H1 (cell line): ENCODE results near the gene CIPC. TPM values are rescaled to one million over a fixed set of nuclear protein-coding genes. Genes with fewer than 3 reads are reported as not detected.

Experiments used
- CTCF ChIA-PET: fragments of 300-600 bp; sonication (Branson Sonifier 250); formaldehyde crosslinking; loops from one replicate; lab custom pipeline; 2021; ENCODE audit not compliant: partially characterized antibody; lab: Charles Lee
- POLR2A ChIA-PET: fragments of 300-600 bp; sonication (Branson Sonifier 250); formaldehyde crosslinking; loops from one replicate; lab custom pipeline; 2021; ENCODE audit warnings: inconsistent platforms; ENCODE audit not compliant: partially characterized antibody; lab: Charles Lee
- DNase-seq, 2 experiments: peaks; one replicate each; pipeline versions ENCODE4 v3.0.0 to v3.0.0-alpha.2; 2010 to 2022; ENCODE audit warnings: low spot score in 2 of 2, low read depth in 1 of 2, mixed read lengths in 1 of 2
- FAIRE-seq: peaks from 2 replicates; lab custom pipeline; 2011; peaks lifted over from hg19 to GRCh38; lab: Jason Lieb, UNC
- H2AFZ ChIP-seq: 2 replicates; pipeline ENCODE4 v1.8.1; 2012; ENCODE audit warnings: low read length, inconsistent platforms
- H2AK5ac ChIP-seq: 2 replicates; pipeline ENCODE4 v1.6.1; 2013; ENCODE audit warnings: low read depth, low read length
- H2BK120ac ChIP-seq: replicated peaks from 2 replicates; pipeline ENCODE3; 2013; ENCODE audit warnings: low read depth, low read length, inconsistent platforms
- H2BK12ac ChIP-seq: 2 replicates; pipeline ENCODE4 v1.6.1; 2013; ENCODE audit warnings: low read depth, low read length
- H2BK15ac ChIP-seq: 2 replicates; pipeline ENCODE4 v1.6.1; 2013; ENCODE audit warnings: low read length
- H2BK20ac ChIP-seq: 2 replicates; pipeline ENCODE4 v1.6.1; 2013; ENCODE audit warnings: low read length
- H2BK5ac ChIP-seq: 2 replicates; pipeline ENCODE4 v1.6.1; 2013; ENCODE audit warnings: low read depth, low read length
- H3K14ac ChIP-seq: 2 replicates; pipeline ENCODE4 v1.6.1; 2013; ENCODE audit warnings: inconsistent platforms; ENCODE audit not compliant: insufficient read length
- H3K18ac ChIP-seq: 2 replicates; pipeline ENCODE4 v1.6.1; 2013; ENCODE audit warnings: low read length; ENCODE audit errors: extremely low read depth
- H3K23ac ChIP-seq: 2 replicates; pipeline ENCODE4 v1.6.1; 2013; ENCODE audit warnings: inconsistent platforms; ENCODE audit not compliant: insufficient read length
- H3K23me2 ChIP-seq: 2 replicates; pipeline ENCODE4 v1.6.1; 2013; ENCODE audit warnings: low read depth, low read length
- H3K27ac ChIP-seq: 2 replicates; pipeline ENCODE4 v1.6.1; 2011; ENCODE audit warnings: low read depth, low read length, inconsistent platforms
- H3K27me3 ChIP-seq, 4 experiments: replicated peaks in 1 of 4; 1 replicate in 1 of 4; 2 replicates in 3 of 4; pipeline versions ENCODE4 v1.6.1 to v1.8.1; 2011 to 2013; ENCODE audit warnings: low read length in 3 of 4, mild to moderate bottlenecking in 3 of 4, inconsistent platforms in 2 of 4, mixed read lengths in 2 of 4, moderate library complexity in 1 of 4; ENCODE audit not compliant: control insufficient read depth in 3 of 4, insufficient read depth in 3 of 4; ENCODE audit errors: extremely low read depth in 1 of 4
- H3K36me3 ChIP-seq, 4 experiments: 2 replicates each; pipeline versions ENCODE4 v1.6.1 to v1.8.1; 2011 to 2013; ENCODE audit warnings: mild to moderate bottlenecking in 4 of 4, low read length in 3 of 4, moderate library complexity in 2 of 4, control low read depth in 1 of 4, inconsistent platforms in 1 of 4; ENCODE audit not compliant: insufficient read depth in 4 of 4, control insufficient read depth in 2 of 4
- H3K4ac ChIP-seq: replicated peaks from 2 replicates; pipeline ENCODE3; 2013; ENCODE audit warnings: low read length, low read depth, mixed read lengths, inconsistent platforms; ENCODE audit not compliant: insufficient read length
- H3K4me1 ChIP-seq, 4 experiments: replicated peaks in 1 of 4; 1 replicate in 1 of 4; 2 replicates in 3 of 4; pipeline versions ENCODE4 v1.6.1 to v1.8.1; 2011 to 2013; ENCODE audit warnings: low read length in 3 of 4, inconsistent platforms in 2 of 4, mixed read lengths in 1 of 4; ENCODE audit not compliant: insufficient read depth in 4 of 4, control insufficient read depth in 3 of 4
- H3K4me2 ChIP-seq, 2 experiments: 2 replicates each; pipeline versions ENCODE4 v1.6.1 to v1.8.1; 2011 to 2013; ENCODE audit warnings: low read depth in 2 of 2, low read length in 2 of 2, control low read depth in 1 of 2, inconsistent platforms in 1 of 2, mild to moderate bottlenecking in 1 of 2; ENCODE audit not compliant: insufficient read depth in 1 of 2
- H3K4me3 ChIP-seq, 4 experiments: fragments of 200-600, 300-600 bp in 1 of 4; sonication (generic), shearing (Covaris generic), sonication (Bioruptor Twin) in 1 of 4; 2 replicates each; pipeline versions ENCODE4 v1.5.1 to v1.8.1; 2011 to 2016; ENCODE audit warnings: low read length in 4 of 4, low read depth in 3 of 4, control low read depth in 2 of 4, inconsistent platforms in 2 of 4, mild to moderate bottlenecking in 2 of 4, mixed read lengths in 1 of 4, moderate library complexity in 1 of 4; ENCODE audit not compliant: insufficient read depth in 2 of 4; ENCODE audit errors: extremely low read depth in 1 of 4
- H3K56ac ChIP-seq: replicated peaks from 2 replicates; pipeline ENCODE3; 2013; ENCODE audit warnings: low read depth, mild to moderate bottlenecking, mixed read lengths, low read length, inconsistent platforms; ENCODE audit not compliant: insufficient read length
- H3K79me1 ChIP-seq: 2 replicates; pipeline ENCODE4 v1.6.1; 2013; ENCODE audit warnings: low read depth, low read length, control low read depth
- H3K79me2 ChIP-seq, 2 experiments: 2 replicates each; pipeline versions ENCODE4 v1.6.1 to v1.8.1; 2012 to 2013; ENCODE audit warnings: low read length in 2 of 2, mild to moderate bottlenecking in 2 of 2, inconsistent platforms in 1 of 2; ENCODE audit not compliant: insufficient read depth in 2 of 2, control insufficient read depth in 1 of 2
- H3K9ac ChIP-seq, 4 experiments: replicated peaks in 1 of 4; 1 replicate in 1 of 4; 2 replicates in 3 of 4; pipeline versions ENCODE4 v1.6.1 to v1.8.1; 2011 to 2013; ENCODE audit warnings: low read depth in 3 of 4, low read length in 3 of 4, control low read depth in 2 of 4, mild to moderate bottlenecking in 2 of 4, moderate library complexity in 2 of 4, inconsistent platforms in 1 of 4; ENCODE audit errors: extremely low read depth in 1 of 4
- H3K9me3 ChIP-seq, 2 experiments: 2 replicates each; pipeline versions ENCODE4 v1.6.1 to v1.8.1; 2012 to 2013; ENCODE audit warnings: mild to moderate bottlenecking in 2 of 2, moderate library complexity in 2 of 2, control low read depth in 1 of 2, inconsistent platforms in 1 of 2, low read depth in 1 of 2, low read length in 1 of 2, mixed read lengths in 1 of 2; ENCODE audit not compliant: insufficient read depth in 2 of 2
- H4K20me1 ChIP-seq, 2 experiments: replicated peaks in 1 of 2; 2 replicates each; pipeline versions ENCODE3 to v1.8.1; 2011 to 2013; ENCODE audit warnings: inconsistent platforms in 2 of 2, low read length in 2 of 2, mild to moderate bottlenecking in 1 of 2; ENCODE audit not compliant: insufficient read depth in 2 of 2, control insufficient read depth in 1 of 2
- H4K5ac ChIP-seq: 2 replicates; pipeline ENCODE4 v1.6.1; 2013; ENCODE audit warnings: low read length, low read depth, mixed read lengths, inconsistent platforms; ENCODE audit not compliant: insufficient read length
- H4K8ac ChIP-seq: 2 replicates; pipeline ENCODE4 v1.8.0; 2013; ENCODE audit warnings: mild to moderate bottlenecking, moderate library complexity, low read length, inconsistent platforms; ENCODE audit not compliant: insufficient read depth; ENCODE audit errors: extremely low read depth
- H4K91ac ChIP-seq: replicated peaks from 2 replicates; pipeline ENCODE3; 2013; ENCODE audit warnings: low read length, mixed read lengths, inconsistent platforms; ENCODE audit not compliant: insufficient read length
- EZH2 ChIP-seq: fragments of 200-600 bp; sonication (generic); IDR thresholded peaks from 2 replicates; pipeline ENCODE4 v1.7.1; 2012; ENCODE audit warnings: low read depth, mild to moderate bottlenecking, moderate library complexity, low read length, inconsistent platforms; ENCODE audit not compliant: severe bottlenecking
- NRF1 ChIP-seq: IDR thresholded peaks from 2 replicates; pipeline ENCODE4 v1.6.1; 2011; ENCODE audit warnings: mild to moderate bottlenecking, low read depth, low read length, improper control_type of control experiment
- POLR2AphosphoS5 ChIP-seq: IDR thresholded peaks from 2 replicates; pipeline ENCODE4 v1.6.1; 2011; ENCODE audit warnings: low read depth, low read length
- TEAD4 ChIP-seq: IDR thresholded peaks from 2 replicates; pipeline ENCODE4 v1.6.1; 2012; ENCODE audit warnings: low read depth, low read length, inconsistent platforms, mixed read lengths
- WGBS, 2 experiments: shearing (Covaris generic) in 1 of 2; methylation state at CpG; one replicate each; pipeline versions ENCODE4 v1.1.6 to v1.1.7; 2013 to 2015; ENCODE audit warnings: low lambda C conversion rate in 2 of 2, mixed read lengths in 2 of 2, inconsistent platforms in 1 of 2, low coverage in 1 of 2, missing lambda C conversion rate in 1 of 2; ENCODE audit not compliant: insufficient replicate concordance in 2 of 2, insufficient coverage in 1 of 2, insufficient read length in 1 of 2; ENCODE audit errors: extremely low coverage in 1 of 2, missing lambda C conversion rate in 1 of 2; 5-methylcytosine and 5-hydroxymethylcytosine counted together
- polyA plus RNA-seq, 7 experiments: library from polyadenylated mRNA; depleted of rRNA in 3 of 7; stranded (reverse) in 5 of 7; unstranded in 2 of 7; fragments of >200 nt in 5 of 7; fragments of 200-250 nt in 2 of 7; gene quantifications; 1 replicate in 5 of 7; 2 replicates in 1 of 7; 4 replicates in 1 of 7; pipeline versions ENCODE4 v1.2.1 to v1.2.3, GENCODE V29; 2011 to 2013; ENCODE audit warnings: missing spikeins in 2 of 7, mixed read lengths in 2 of 7
- total RNA-seq: library from RNA; stranded (reverse); fragmentation: NEBNext Ultra II Directional; extraction: Animal tissue kit (Norgen Biotek cat#: 25700); gene quantifications from 2 replicates; pipeline ENCODE4 v1.2.1, GENCODE V29; 2021

CIPC gene
- total and polyA plus RNA-seq, 2 of the 8 experiments (the other 6 are each of a cell fraction or from before 2014, with no cell fraction given): 13.9 to 32.7 TPM

GRCh38 chr14:77109656-77110055 is 11.6 kb downstream of the CIPC start:
- Histone ChIP-seq H3K4me3 (no peak overlapping the region), H3K23me2 (no peaks in the 10 kb centered on the region), H3K56ac (no peak overlapping the region), H4K8ac (no peak overlapping the region), H3K9ac (no peak overlapping the region), H2BK12ac (no peak overlapping the region), H2AFZ (no peak overlapping the region), H4K20me1 (no peaks in the 10 kb centered on the region), H3K4ac (no peak overlapping the region), H3K79me1 (no peaks in the 10 kb centered on the region; the same call in 1 of the 2 replicates), H2BK5ac (peak overlapping the region; percentile 2; the same call in 1 of the 2 replicates), H2BK15ac (no peak overlapping the region), H3K27ac (no peak overlapping the region; the same call in 1 of the 2 replicates), H3K23ac (no peak overlapping the region), H3K18ac (no peak overlapping the region), H3K79me2 (peaks cover 0 to 32% of the 10 kb centered on the region in 2 experiments; a peak in 2 of 4 replicates), H2AK5ac (no peak overlapping the region), H3K9me3 (no peaks in the 10 kb centered on the region), H3K27me3 (no peaks in the 10 kb centered on the region), H2BK120ac (no peak overlapping the region), H2BK20ac (no peak overlapping the region), H3K4me2 (no peak overlapping the region), H3K14ac (no peak overlapping the region), H4K5ac (no peak overlapping the region), H3K4me1 (peaks cover 0 to 28% (median 18%) of the 10 kb centered on the region in 4 experiments), H3K36me3 (peaks cover 7 to 46% (median 22%) of the 10 kb centered on the region in 4 experiments), H4K91ac (no peak overlapping the region)
- ChIA-PET POLR2A (interaction anchor here (1.5 to 6.0 kb wide), 4 partner anchors 8 to 46 kb away, joined by 3 to 69 read pairs (median 28); partner anchors contain the start of genes CIPC and ZDHHC22), CTCF (interaction anchor here (0.7 to 56.8 kb wide), 8 partner anchors 1 to 329 kb away, joined by 3 to 1490 read pairs (median 4); partner anchors contain the start of genes CIPC and ZDHHC22)
- 76% methylated on average over 6 of the region's 6 CpGs; no CpG with 5 or more reads in 1 of the 2 experiments for WGBS, 2 experiments
- FAIRE-seq (no peak), DNase-seq (no peak)
- TF ChIP-seq TEAD4 (0 out of 2 replicates have a peak, but pooled peaks have one; percentile 40), POLR2AphosphoS5 (no peak), EZH2 (no peak), NRF1 (no peak)
